PC-3 (cell line): ENCODE measurements around the gene PCGF2. TPM values are rescaled to one million over a fixed set of nuclear protein-coding genes. Genes with fewer than 3 reads are reported as not detected.
A peak's percentile ranks its signal among the peaks of the same experiment; 100 is the strongest.

Source experiments
- ATAC-seq: fragments of 200-7000 bp; cut with Tn5 transposase; 2 replicates; pipeline ENCODE4 v1.9.1; 2020; ENCODE audit warnings: mild to moderate bottlenecking, moderate library complexity
- BruUV-seq: library from RNA; stranded (reverse); fragments of 400-500 nt; replicated peaks from 2 replicates; lab custom pipeline; 2021; lab: Mats Ljungman, UMichigan
- CTCF ChIA-PET: fragments of 300-600 bp; sonication (Branson Sonifier 250); formaldehyde crosslinking; loops from one replicate; lab custom pipeline; 2022; ENCODE audit warnings: antibody characterized with exemption; lab: Charles Lee
- POLR2A ChIA-PET: fragments of 300-600 bp; sonication (Branson Sonifier 250); formaldehyde crosslinking; loops from one replicate; lab custom pipeline; 2022; ENCODE audit warnings: antibody characterized with exemption; ENCODE audit not compliant: unreplicated experiment; lab: Charles Lee
- DNase-seq: peaks from one replicate; pipeline ENCODE4 v3.0.0-alpha.2; 2015
- H2AFZ ChIP-seq: fragments of 300-600 bp; sonication (generic); 2 replicates; pipeline ENCODE4 v1.6.0; 2016; ENCODE audit warnings: antibody characterized with exemption, low read length
- H3F3A ChIP-seq: fragments of 300-600 bp; sonication (generic); one replicate; pipeline ENCODE4 v1.6.0; 2017; ENCODE audit warnings: antibody characterized with exemption, low read length, control low read depth, mild to moderate bottlenecking; ENCODE audit not compliant: unreplicated experiment
- H3K27ac ChIP-seq: fragments of 300-600 bp; sonication (generic); 2 replicates; pipeline ENCODE4 v1.5.1; 2016; ENCODE audit warnings: mild to moderate bottlenecking, low read length
- H3K27me3 ChIP-seq: fragments of 300-600 bp; sonication (generic); 2 replicates; pipeline ENCODE4 v1.6.1; 2016; ENCODE audit warnings: low read length, mixed read lengths
- H3K36me3 ChIP-seq: fragments of 300-600 bp; sonication (generic); 2 replicates; pipeline ENCODE4 v1.6.1; 2016; ENCODE audit warnings: low read depth, mixed run types, low read length, mixed read lengths
- H3K4me1 ChIP-seq: fragments of 300-600 bp; sonication (generic); 2 replicates; pipeline ENCODE4 v1.5.1; 2016; ENCODE audit warnings: low read length; ENCODE audit not compliant: insufficient read depth
- H3K4me2 ChIP-seq: fragments of 300-600 bp; sonication (generic); 2 replicates; pipeline ENCODE4 v1.6.0; 2016; ENCODE audit warnings: low read length
- H3K4me3 ChIP-seq: fragments of 300-600 bp; sonication (generic); 2 replicates; pipeline ENCODE4 v1.5.1; 2016; ENCODE audit warnings: mild to moderate bottlenecking, low read length, mixed read lengths
- H3K79me2 ChIP-seq: fragments of 300-600 bp; sonication (generic); 2 replicates; pipeline ENCODE4 v1.6.1; 2017; ENCODE audit warnings: low read length, mixed read lengths
- H3K9ac ChIP-seq: fragments of 300-600 bp; sonication (generic); 2 replicates; pipeline ENCODE4 v1.6.0; 2016; ENCODE audit warnings: mild to moderate bottlenecking, low read length
- H3K9me2 ChIP-seq: fragments of 300-600 bp; sonication (generic); replicated peaks from 2 replicates; pipeline ENCODE4 v1.6.1; 2016; ENCODE audit warnings: mixed run types, low read length, mixed read lengths
- H3K9me3 ChIP-seq: fragments of 300-600 bp; sonication (generic); 2 replicates; pipeline ENCODE4 v1.6.1; 2016; ENCODE audit warnings: low read length, mixed read lengths
- H4K20me1 ChIP-seq: fragments of 300-600 bp; sonication (generic); 2 replicates; pipeline ENCODE4 v1.6.1; 2016; ENCODE audit warnings: low read length, mixed read lengths
- CTCF ChIP-seq: fragments of 300-600 bp; sonication (generic); conservative IDR thresholded peaks from 2 replicates; pipeline ENCODE4 v1.5.1; 2017; ENCODE audit warnings: antibody characterized with exemption, low read depth, mild to moderate bottlenecking, low read length
- EZH2 ChIP-seq: fragments of 300-600 bp; sonication (generic); IDR thresholded peaks from one replicate; pipeline ENCODE4 v1.6.1; 2017; ENCODE audit warnings: antibody characterized with exemption, mild to moderate bottlenecking, low read length; ENCODE audit not compliant: unreplicated experiment
- EZH2phosphoT487 ChIP-seq: fragments of 300-600 bp; sonication (generic); IDR thresholded peaks from 2 replicates; pipeline ENCODE4 v1.6.1; 2018; ENCODE audit warnings: mild to moderate bottlenecking, antibody characterized with exemption, low read length, borderline replicate concordance
- intact Hi-C: fragments of 100-400 bp; cut with micrococcal nuclease; formaldehyde crosslinking; loops from 2 replicates; pipeline ENCODE4 v1.9.0; 2023
- total RNA-seq: library from RNA; depleted of rRNA; stranded (reverse); fragments of >200 nt; gene quantifications from 2 replicates; pipeline ENCODE4 v1.2.3, GENCODE V29; 2014

Gene PCGF2
- total RNA-seq, 1 experiment from 2014 or later, result 14.1 TPM

GRCh38 chr17:38786372-38786771 lies 38.2 kb upstream of the PCGF2 start:
- Histone ChIP-seq H4K20me1 (no peaks in the 10 kb centered on the region), H3K4me3 (no peak overlapping the region), H3K4me2 (peak overlapping the region; percentile 23), H2AFZ (no peak overlapping the region), H3K9me2 (no peaks in the 10 kb centered on the region), H3K79me2 (peaks cover 16% of the 10 kb centered on the region), H3K9ac (no peak overlapping the region), H3F3A (no peaks in the 10 kb centered on the region), H3K9me3 (no peaks in the 10 kb centered on the region), H3K27me3 (no peaks in the 10 kb centered on the region), H3K36me3 (peaks cover 7% of the 10 kb centered on the region; the same call in 1 of the 2 replicates), H3K27ac (peak overlapping the region; percentile 47), H3K4me1 (peaks cover 17% of the 10 kb centered on the region)
- ChIA-PET POLR2A (interaction anchor here (0.6 kb wide), 1 partner anchor 943 kb away, joined by 12 read pairs; no protein-coding TSS in a partner anchor), CTCF (no interaction called here)
- intact Hi-C loops, result no loop called here
- no TSS peak for BruUV-seq
- TF ChIP-seq EZH2phosphoT487 (no peak), EZH2 (no peak), CTCF (no peak)
- DNase-seq (peak; percentile 81), ATAC-seq (peak; percentile 91)

DNA sequence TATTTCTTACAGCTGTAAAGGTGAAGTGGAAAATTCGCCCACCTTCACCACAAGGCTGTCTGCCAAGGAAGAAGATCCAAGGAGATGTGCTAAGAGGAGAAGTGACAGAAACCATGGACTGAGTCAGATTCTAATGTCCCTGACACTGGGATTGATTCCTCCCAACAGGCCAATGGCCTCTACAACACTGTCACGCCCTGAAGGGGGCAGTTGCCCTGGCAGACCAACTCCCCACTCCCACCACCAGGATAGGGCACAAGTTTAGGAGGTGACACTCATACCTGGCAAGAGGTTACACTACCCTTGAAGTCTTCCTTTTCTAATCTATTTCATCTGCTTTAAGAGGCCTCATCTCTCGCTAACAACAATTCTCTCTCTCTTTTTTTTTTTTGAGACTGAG lies 35.1 kb upstream of the PCGF2 start:
- no peak for TF ChIP-seq EZH2
- no peak for TF ChIP-seq EZH2phosphoT487
- TF ChIP-seq CTCF, result no peak
- Histone ChIP-seq H3F3A (no peaks in the 10 kb centered on the region), H4K20me1 (no peaks in the 10 kb centered on the region), H3K4me2 (no peak overlapping the region), H3K36me3 (peaks cover 7% of the 10 kb centered on the region), H3K9me2 (no peaks in the 10 kb centered on the region), H3K27me3 (no peaks in the 10 kb centered on the region), H3K4me3 (no peak overlapping the region), H3K4me1 (peaks cover 17% of the 10 kb centered on the region), H3K27ac (no peak overlapping the region), H2AFZ (no peak overlapping the region), H3K9ac (no peak overlapping the region), H3K79me2 (no peaks in the 10 kb centered on the region), H3K9me3 (no peaks in the 10 kb centered on the region)
- ATAC-seq (no peak), DNase-seq (no peak)
- BruUV-seq, result no TSS peak
- intact Hi-C loops, result no loop called here
- CTCF ChIA-PET, result no interaction called here
- POLR2A ChIA-PET, result no interaction called here

DNA sequence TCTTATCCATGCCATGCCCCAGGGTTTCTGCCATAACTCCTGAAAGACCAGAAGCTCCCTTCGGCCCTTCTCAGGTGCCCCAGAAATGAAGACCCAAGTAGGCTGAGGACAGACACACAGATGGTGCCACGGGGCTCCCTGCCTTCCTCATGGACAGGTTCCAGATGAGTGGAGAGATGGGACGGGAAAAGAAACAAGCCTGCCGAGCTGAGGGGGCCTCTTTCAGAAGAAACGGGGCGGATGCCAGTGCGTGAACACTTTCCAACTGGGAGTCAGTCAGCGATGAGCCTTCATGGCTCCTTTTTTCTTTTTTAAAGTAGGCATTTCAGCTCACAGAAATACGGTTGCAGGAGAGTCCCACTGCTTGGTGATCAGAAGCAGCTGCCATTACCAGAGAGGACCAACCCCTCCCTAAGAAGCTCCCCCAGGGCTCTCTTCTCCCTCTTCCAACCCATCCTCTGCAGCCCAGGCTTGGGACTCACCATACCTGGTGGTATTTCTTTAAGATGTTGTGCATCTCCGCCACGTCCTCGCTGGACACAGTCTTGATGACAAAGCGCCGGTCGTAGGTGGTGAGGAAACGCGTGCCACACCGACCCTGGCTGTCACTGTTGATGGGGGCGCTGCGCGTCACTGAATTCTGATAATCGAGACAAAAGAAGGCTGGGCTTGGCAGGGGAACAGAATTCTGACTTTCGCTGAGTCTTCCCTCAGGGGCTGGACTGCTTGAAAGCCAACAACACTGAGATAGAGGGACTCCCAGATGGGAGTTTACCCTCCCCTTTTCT lies 32.0 kb upstream of the PCGF2 start:
- no peak for DNase-seq
- Histone ChIP-seq H3K36me3 (peaks cover 7% of the 10 kb centered on the region), H4K20me1 (no peaks in the 10 kb centered on the region), H3K9me2 (no peaks in the 10 kb centered on the region), H3K27ac (no peak overlapping the region), H3K79me2 (no peaks in the 10 kb centered on the region), H2AFZ (no peak overlapping the region), H3K4me1 (no peaks in the 10 kb centered on the region), H3K27me3 (no peaks in the 10 kb centered on the region), H3K4me3 (no peak overlapping the region), H3F3A (no peaks in the 10 kb centered on the region), H3K4me2 (no peak overlapping the region), H3K9ac (no peak overlapping the region), H3K9me3 (no peaks in the 10 kb centered on the region)
- intact Hi-C loops, result no loop called here
- ATAC-seq, result no peak
- ChIA-PET POLR2A (no interaction called here), CTCF (no interaction called here)
- no peak for TF ChIP-seq EZH2phosphoT487
- no peak for TF ChIP-seq EZH2
- TF ChIP-seq CTCF, result no peak
- BruUV-seq, result no TSS peak
